Measurements from ENCODE around the gene SLC26A8. TPM values are rescaled to one million over a fixed set of nuclear protein-coding genes. Genes with fewer than 3 reads are reported as not detected.
"Not testable (repeated sequence)": the region's sequence is repeated elsewhere in the genome, so short reads cannot be mapped to it uniquely, and the experiment has no call there.

Gene SLC26A8
- total RNA-seq, 1 experiment from 2014 or later, result not detected

DNA sequence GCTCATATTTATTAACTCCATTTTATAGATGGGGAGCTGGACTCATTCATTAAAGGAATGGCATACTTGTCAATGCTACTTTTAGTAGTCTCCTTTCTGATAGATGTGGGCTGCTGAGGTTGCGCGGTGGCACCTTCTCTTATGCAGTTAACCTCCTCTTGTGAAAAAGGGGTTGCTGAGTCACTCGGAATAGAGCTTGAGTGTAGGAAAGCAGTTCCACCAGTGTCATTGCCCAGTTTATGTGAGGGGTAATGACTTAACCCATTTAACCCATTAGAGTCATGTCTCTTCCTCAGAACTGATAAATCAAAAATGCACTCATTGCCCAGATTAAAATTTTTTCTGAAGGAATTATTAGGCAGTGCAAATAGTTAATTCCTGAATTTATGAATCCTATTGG is 9.5 kb upstream of the SLC26A8 start:
- Histone ChIP-seq H3K9me3 (ENCODE audit: insufficient read depth, low read depth) (no peaks in the 10 kb centered on the region), H4K20me1 (ENCODE audit: insufficient read depth) (peaks cover 29% of the 10 kb centered on the region), H3K4me3 (no peak overlapping the region), H2AFZ (no peak overlapping the region), H3K27me3 (ENCODE audit: insufficient read depth, low read depth) (no peaks in the 10 kb centered on the region), H3K4me2 (0 out of 2 replicates have a peak overlapping the region, but pooled peaks have one; percentile 22), H3K9me2 (ENCODE audit: insufficient read depth) (no peaks in the 10 kb centered on the region), H3K4me1 (replicated peaks; ENCODE audit: insufficient read depth) (peaks cover 17% of the 10 kb centered on the region), H3K27ac (0 out of 2 replicates have a peak overlapping the region, but pooled peaks have one; percentile 24), H3F3A (ENCODE audit: insufficient read depth, low read depth) (peaks cover 4% of the 10 kb centered on the region; the same call in 1 of the 2 replicates), H3K79me2 (ENCODE audit: low read depth) (peaks cover 100% of the 10 kb centered on the region), H3K36me3 (ENCODE audit: low read depth) (peaks cover 4% of the 10 kb centered on the region; the same call in 1 of the 2 replicates)
- TF ChIP-seq EZH2 (IDR thresholded peaks at IDR 0.05; ENCODE audit: low read depth), result no peak
- TF ChIP-seq, protein P1, sequence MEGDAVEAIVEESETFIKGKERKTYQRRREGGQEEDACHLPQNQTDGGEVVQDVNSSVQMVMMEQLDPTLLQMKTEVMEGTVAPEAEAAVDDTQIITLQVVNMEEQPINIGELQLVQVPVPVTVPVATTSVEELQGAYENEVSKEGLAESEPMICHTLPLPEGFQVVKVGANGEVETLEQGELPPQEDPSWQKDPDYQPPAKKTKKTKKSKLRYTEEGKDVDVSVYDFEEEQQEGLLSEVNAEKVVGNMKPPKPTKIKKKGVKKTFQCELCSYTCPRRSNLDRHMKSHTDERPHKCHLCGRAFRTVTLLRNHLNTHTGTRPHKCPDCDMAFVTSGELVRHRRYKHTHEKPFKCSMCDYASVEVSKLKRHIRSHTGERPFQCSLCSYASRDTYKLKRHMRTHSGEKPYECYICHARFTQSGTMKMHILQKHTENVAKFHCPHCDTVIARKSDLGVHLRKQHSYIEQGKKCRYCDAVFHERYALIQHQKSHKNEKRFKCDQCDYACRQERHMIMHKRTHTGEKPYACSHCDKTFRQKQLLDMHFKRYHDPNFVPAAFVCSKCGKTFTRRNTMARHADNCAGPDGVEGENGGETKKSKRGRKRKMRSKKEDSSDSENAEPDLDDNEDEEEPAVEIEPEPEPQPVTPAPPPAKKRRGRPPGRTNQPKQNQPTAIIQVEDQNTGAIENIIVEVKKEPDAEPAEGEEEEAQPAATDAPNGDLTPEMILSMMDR (conservative IDR thresholded peaks at IDR 0.05), result no peak
- no peak for DNase-seq
- ChIA-PET POLR2A (ENCODE audit: unreplicated experiment) (no interaction called here), CTCF (no interaction called here)
- no TSS peak for BruUV-seq (replicated peaks)
- intact Hi-C loops (cut with micrococcal nuclease; ENCODE audit: unreplicated experiment), result no loop called here

DNA sequence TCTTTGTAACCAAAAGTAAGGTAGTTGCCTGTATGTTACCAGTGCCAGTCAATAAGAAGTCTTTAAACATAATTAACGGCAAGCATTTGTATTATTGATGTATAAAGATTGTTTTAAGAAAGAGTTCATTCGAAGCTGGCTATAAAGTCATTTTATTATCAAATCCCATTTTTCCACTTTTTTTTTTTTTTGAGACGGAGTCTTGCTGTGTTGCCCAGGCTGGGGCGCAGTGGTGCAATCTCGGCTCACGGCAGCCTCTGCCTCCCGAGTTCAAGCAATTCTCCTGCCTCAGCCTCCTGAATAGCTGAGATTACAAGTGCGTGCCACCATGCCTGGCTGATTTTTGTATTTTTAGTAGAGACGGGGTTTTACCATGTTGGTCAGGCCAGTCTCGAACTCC is 8.7 kb upstream of the SLC26A8 start:
- H3K36me3 ChIP-seq (ENCODE audit: low read depth); DNase-seq; H3K4me3 ChIP-seq; H2AFZ ChIP-seq; intact Hi-C loops (cut with micrococcal nuclease; ENCODE audit: unreplicated experiment); H3K27ac ChIP-seq; H3K9me3 ChIP-seq (ENCODE audit: insufficient read depth, low read depth); POLR2A ChIA-PET (ENCODE audit: unreplicated experiment); CTCF ChIA-PET; BruUV-seq (replicated peaks); H3K9me2 ChIP-seq (ENCODE audit: insufficient read depth); H3K27me3 ChIP-seq (ENCODE audit: insufficient read depth, low read depth): not testable (repeated sequence)
- H4K20me1 ChIP-seq (ENCODE audit: insufficient read depth), result peaks cover 29% of the 10 kb centered on the region
- H3K4me2 ChIP-seq, result 0 out of 2 replicates have a peak overlapping the region, but pooled peaks have one; percentile 3
- H3K4me1 ChIP-seq (replicated peaks; ENCODE audit: insufficient read depth), result peaks cover 17% of the 10 kb centered on the region
- H3F3A ChIP-seq (ENCODE audit: insufficient read depth, low read depth), result peaks cover 10% of the 10 kb centered on the region; the same call in 1 of the 2 replicates
- H3K79me2 ChIP-seq (ENCODE audit: low read depth), result peaks cover 100% of the 10 kb centered on the region

DNA sequence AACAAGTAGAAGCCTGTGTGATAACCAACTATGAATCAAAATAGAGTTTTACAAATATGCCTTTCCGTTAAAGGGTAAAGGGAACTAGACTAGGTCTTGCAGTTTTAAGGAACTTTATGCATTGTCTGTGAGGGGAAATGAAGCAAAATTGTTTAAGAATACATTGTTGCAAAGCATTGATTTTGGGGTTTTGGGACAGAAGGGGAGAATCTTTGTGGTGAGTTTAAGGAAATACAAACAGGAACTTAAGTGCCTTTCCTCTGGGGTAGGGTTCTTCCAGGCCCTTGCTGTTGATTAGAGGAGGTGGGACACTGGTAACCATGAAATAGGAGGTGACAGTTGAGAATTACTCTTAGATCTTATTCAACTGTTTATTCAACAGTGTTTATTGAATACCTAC is 7.8 kb upstream of the SLC26A8 start:
- no peak for DNase-seq
- H3F3A ChIP-seq (ENCODE audit: insufficient read depth, low read depth), result peaks cover 10% of the 10 kb centered on the region; the same call in 1 of the 2 replicates
- H2AFZ ChIP-seq, result no peak overlapping the region
- H3K4me1 ChIP-seq (replicated peaks; ENCODE audit: insufficient read depth), result peaks cover 17% of the 10 kb centered on the region
- H3K4me3 ChIP-seq, result no peak overlapping the region
- CTCF ChIA-PET, result no interaction called here
- intact Hi-C loops (cut with micrococcal nuclease; ENCODE audit: unreplicated experiment), result no loop called here
- H3K4me2 ChIP-seq, result no peak overlapping the region
- H4K20me1 ChIP-seq (ENCODE audit: insufficient read depth), result peaks cover 22% of the 10 kb centered on the region
- H3K27me3 ChIP-seq (ENCODE audit: insufficient read depth, low read depth), result no peaks in the 10 kb centered on the region
- H3K36me3 ChIP-seq (ENCODE audit: low read depth), result peaks cover 4% of the 10 kb centered on the region; the same call in 1 of the 2 replicates
- H3K9me3 ChIP-seq (ENCODE audit: insufficient read depth, low read depth), result no peaks in the 10 kb centered on the region
- H3K9me2 ChIP-seq (ENCODE audit: insufficient read depth), result no peaks in the 10 kb centered on the region
- peaks cover 97% of the 10 kb centered on the region for H3K79me2 ChIP-seq (ENCODE audit: low read depth)
- TF ChIP-seq, protein P1 (conservative IDR thresholded peaks at IDR 0.05), result no peak
- no peak for TF ChIP-seq EZH2 (IDR thresholded peaks at IDR 0.05; ENCODE audit: low read depth)
- no TSS peak for BruUV-seq (replicated peaks)
- H3K27ac ChIP-seq, result no peak overlapping the region
- POLR2A ChIA-PET (ENCODE audit: unreplicated experiment), result no interaction called here
